NCI-H2107 treated with DMSO at 0.1 percent for 48 hours (cell line): Measurements from ENCODE around the gene RFTN2.
"Not testable (repeated sequence)": the region's sequence is repeated elsewhere in the genome, so short reads cannot be mapped to it uniquely, and the experiment has no call there.

Experiments used
- DNase-seq: peaks from one replicate; lab custom pipeline; 2025; ENCODE audit not compliant: unreplicated experiment; lab: John Stamatoyannopoulos, UW

The RFTN2 gene

GRCh38 chr2:197606180-197606579 is 69.2 kb downstream of the RFTN2 start:
- no peak for DNase-seq

- no peak for DNase-seq
These were observed 71.1 kb downstream of the RFTN2 start for GRCh38 chr2:197604117-197604860.

GRCh38 chr2:197601726-197602125 is 73.7 kb downstream of the RFTN2 start:
- DNase-seq = no peak

GRCh38 chr2:197600306-197600705 is 75.1 kb downstream of the RFTN2 start:
- DNase-seq = no peak

GRCh38 chr2:197599285-197599965 is 76.0 kb downstream of the RFTN2 start:
- peak; percentile 51 for DNase-seq

- no peak for DNase-seq
These were observed 76.9 kb downstream of the RFTN2 start for GRCh38 chr2:197598450-197598849.

GRCh38 chr2:197597166-197597565 is 78.2 kb downstream of the RFTN2 start:
- DNase-seq = no peak

- no peak for DNase-seq
These were observed 78.6 kb downstream of the RFTN2 start for GRCh38 chr2:197596766-197597165.

- DNase-seq = no peak
These were observed 83.9 kb downstream of the RFTN2 start for GRCh38 chr2:197591339-197592072.

GRCh38 chr2:197587255-197587654 is 88.1 kb downstream of the RFTN2 start:
- DNase-seq = not testable (repeated sequence)

- DNase-seq = not testable (repeated sequence)
These were observed 95.2 kb downstream of the RFTN2 start for GRCh38 chr2:197580166-197580565.

GRCh38 chr2:197578294-197578693 is 97.1 kb downstream of the RFTN2 start:
- not testable (repeated sequence) for DNase-seq

- DNase-seq = no peak
These were observed 97.9 kb downstream of the RFTN2 start for GRCh38 chr2:197577446-197577845.

- DNase-seq = no peak
These were observed 98.8 kb downstream of the RFTN2 start for GRCh38 chr2:197576631-197577030.

- DNase-seq = no peak
These were observed 99.4 kb downstream of the RFTN2 start for GRCh38 chr2:197575987-197576386.

GRCh38 chr2:197573608-197574007 is 101.8 kb downstream of the RFTN2 start:
- no peak for DNase-seq

GRCh38 chr2:197571627-197572271 is 103.6 kb downstream of the RFTN2 start:
- DNase-seq = peak; percentile 1

- no peak for DNase-seq
These were observed 115.2 kb downstream of the RFTN2 start for GRCh38 chr2:197560146-197560665.

GRCh38 chr2:197559681-197560080 is 115.7 kb downstream of the RFTN2 start:
- DNase-seq = no peak

GRCh38 chr2:197558393-197558792 is 117.0 kb downstream of the RFTN2 start:
- DNase-seq = no peak

- DNase-seq = no peak
These were observed 118.9 kb downstream of the RFTN2 start for GRCh38 chr2:197556456-197556855.
